Activated naive CD8-positive, alpha-beta T cell (primary cell): ENCODE data around the gene ARVCF.

ENCODE experiments used
- H3K27ac Mint-ChIP-seq: one replicate; pipeline ENCODE4 v1.8.0; 2021; ENCODE audit warnings: mixed read lengths
- H3K27me3 Mint-ChIP-seq: one replicate; pipeline ENCODE4 v1.8.0; 2021; ENCODE audit warnings: mixed read lengths
- H3K36me3 Mint-ChIP-seq: one replicate; pipeline ENCODE4 v1.8.0; 2021; ENCODE audit warnings: mixed read lengths
- H3K4me1 Mint-ChIP-seq: one replicate; pipeline ENCODE4 v1.8.0; 2021; ENCODE audit warnings: low read depth, mixed read lengths
- H3K4me3 Mint-ChIP-seq: one replicate; pipeline ENCODE4 v1.8.0; 2021; ENCODE audit warnings: mild to moderate bottlenecking, mixed read lengths
- H3K9me3 Mint-ChIP-seq: one replicate; pipeline ENCODE4 v1.8.0; 2021; ENCODE audit warnings: low read depth, mixed read lengths

ARVCF gene

DNA sequence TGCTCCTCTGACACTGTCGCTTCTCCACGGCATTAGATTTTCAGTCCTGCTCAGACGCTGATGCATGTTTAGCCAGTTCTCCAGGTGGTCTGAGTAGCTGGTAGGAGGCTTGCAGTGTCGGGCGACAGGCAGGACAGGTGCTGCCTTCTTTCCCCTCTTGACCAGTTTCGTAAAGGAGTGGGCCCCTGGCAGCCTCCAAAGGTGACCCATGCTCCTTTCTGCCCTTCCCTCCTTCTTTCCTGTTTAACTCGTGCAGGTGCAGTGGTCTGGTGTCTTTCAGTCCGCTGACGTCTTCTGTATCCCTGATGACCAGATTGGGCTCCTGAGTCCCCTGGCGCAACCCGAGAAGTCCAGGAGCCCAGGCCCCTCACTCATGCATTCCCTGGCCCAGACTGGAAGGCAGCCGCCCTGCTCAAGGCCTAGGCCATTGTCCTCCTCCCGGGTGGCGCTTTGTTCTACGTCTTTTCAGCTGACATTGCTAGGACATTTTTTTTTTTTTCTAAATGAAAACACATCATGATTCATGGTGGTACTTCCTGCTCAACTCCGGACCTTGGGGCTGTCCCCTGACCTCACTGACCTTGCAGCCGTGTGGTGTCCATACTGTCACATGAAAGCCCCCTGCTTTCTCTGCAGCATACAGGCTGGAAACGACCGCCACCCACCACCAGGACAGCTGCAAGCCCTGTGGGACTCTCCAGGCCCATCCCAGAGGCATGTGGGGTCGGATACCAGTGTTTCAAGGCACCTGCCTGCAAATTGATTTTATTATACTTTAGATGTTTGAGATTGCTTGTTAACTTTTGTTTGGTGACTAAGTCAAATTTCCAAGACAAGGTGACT lies 49.5 kb downstream of the ARVCF start:
- Mint-ChIP-seq H3K36me3 (no peaks in the 10 kb centered on the region), H3K4me1 (peaks cover 10% of the 10 kb centered on the region), H3K4me3 (no peak overlapping the region), H3K27ac (no peak overlapping the region), H3K27me3 (no peaks in the 10 kb centered on the region), H3K9me3 (no peaks in the 10 kb centered on the region)

DNA sequence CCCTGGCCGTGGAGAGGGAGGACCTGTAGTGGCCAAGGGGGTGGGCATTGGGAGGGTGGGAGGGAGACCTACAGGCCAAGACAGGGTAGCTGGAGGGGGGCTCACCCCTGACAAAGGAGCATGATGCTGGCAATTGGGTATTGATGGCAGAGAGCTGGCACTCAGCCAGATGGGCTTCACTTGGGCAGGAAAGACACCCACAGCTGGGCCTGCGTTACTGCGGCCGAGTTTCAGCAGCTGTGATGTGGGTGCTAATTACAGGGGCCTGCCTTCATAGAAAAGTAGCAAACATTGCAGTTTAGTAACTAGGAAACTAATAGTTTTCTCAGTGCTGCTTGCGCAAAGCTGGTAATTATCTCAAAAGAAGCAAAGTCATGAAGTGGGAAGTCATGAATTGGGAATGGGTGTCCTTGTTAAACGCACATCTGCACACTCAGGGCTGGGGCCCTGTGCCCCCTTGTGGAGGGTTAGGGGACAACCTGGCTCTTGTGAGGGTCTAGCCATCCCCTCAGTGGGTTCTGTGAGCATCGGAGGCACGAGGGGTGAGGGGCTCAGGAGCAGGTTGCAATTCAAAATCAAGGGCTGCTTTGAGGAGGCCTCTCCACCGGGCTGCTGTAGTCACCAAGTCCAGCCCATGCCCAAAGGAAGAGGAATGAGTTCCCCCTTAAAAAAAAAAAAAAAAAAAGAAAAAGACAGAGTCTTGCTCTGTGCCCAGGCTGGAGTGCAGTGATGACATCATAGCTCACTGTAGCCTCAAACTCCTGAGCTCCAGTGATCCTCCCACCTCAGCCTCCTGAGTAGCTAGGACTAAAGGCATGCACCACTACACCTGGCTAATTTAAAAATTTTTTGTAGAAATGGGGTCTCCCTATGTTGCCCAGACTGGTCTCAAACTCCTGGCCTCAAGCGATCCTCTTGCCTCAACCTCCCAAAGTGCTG lies 50.6 kb downstream of the ARVCF start:
- no peaks in the 10 kb centered on the region for H3K9me3 Mint-ChIP-seq
- no peak overlapping the region for H3K4me3 Mint-ChIP-seq
- peaks cover 7% of the 10 kb centered on the region for H3K4me1 Mint-ChIP-seq
- no peak overlapping the region for H3K27ac Mint-ChIP-seq
- H3K27me3 Mint-ChIP-seq, result no peaks in the 10 kb centered on the region
- no peaks in the 10 kb centered on the region for H3K36me3 Mint-ChIP-seq

DNA sequence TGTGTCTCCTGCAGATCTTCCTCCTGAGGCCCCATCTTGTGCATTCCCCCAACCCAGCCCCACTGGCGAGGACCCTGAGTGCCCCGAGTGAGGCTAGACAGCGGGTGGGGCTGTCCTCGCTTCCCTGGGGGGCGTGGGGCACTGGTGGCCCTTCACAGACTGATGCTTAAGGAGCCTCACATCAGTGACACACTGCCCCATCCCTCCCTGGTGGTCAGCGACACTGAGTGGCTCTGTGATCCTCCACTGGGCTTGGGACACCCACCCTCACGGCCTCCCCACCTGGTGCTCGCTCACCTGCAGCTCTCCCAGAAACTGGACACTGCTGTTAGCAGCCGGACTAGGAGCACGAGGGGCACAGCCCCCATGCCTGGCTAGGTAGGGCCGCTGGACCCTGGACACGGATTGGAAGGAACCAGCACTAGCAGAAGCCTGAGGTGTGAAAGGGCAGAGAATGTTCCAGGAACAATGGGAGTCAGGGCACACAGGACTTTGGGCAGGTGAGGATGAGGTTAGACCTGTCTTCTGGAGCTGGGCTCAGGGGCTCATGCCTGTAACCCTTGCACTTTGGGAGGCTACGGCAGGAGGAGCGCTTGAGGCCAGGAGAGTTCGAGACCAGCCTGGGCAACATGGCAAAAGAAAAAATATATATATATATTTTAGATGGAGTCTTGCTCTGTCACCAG lies 51.8 kb downstream of the ARVCF start:
- H3K36me3 Mint-ChIP-seq, result no peaks in the 10 kb centered on the region
- peaks cover 3% of the 10 kb centered on the region for H3K4me1 Mint-ChIP-seq
- no peaks in the 10 kb centered on the region for H3K9me3 Mint-ChIP-seq
- H3K4me3 Mint-ChIP-seq, result no peak overlapping the region
- no peak overlapping the region for H3K27ac Mint-ChIP-seq
- no peaks in the 10 kb centered on the region for H3K27me3 Mint-ChIP-seq

DNA sequence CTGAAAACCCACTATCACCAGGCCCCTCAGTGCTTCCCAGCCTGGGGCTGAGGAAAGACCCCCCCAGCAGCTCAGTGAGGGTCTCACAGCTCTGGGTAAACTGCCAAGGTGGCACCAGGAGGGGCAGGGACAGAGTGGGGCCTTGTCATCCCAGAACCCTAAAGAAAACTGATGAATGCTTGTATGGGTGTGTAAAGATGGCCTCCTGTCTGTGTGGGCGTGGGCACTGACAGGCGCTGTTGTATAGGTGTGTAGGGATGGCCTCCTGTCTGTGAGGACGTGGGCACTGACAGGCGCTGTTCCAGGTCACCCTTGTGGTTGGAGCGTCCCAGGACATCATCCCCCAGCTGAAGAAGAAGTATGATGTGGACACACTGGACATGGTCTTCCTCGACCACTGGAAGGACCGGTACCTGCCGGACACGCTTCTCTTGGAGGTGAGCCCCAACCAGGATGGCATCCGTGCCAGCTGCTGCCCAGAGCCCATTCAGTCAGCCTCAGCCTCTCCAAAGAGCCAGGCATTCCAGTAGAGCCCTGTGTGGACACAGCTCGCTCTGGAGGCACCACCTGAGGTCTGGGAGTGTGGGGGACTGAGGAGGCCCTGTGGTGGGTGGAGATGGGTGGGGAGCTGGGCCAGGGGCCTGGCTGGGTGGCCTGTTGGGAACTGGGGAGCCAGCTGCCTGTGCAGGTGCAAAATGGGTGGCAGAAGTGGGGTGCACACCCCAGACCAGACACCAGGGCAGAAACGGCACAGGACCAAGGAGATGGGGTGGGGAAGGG lies 52.6 kb downstream of the ARVCF start:
- Mint-ChIP-seq H3K36me3 (no peaks in the 10 kb centered on the region), H3K27ac (no peak overlapping the region), H3K4me1 (peaks cover 3% of the 10 kb centered on the region), H3K9me3 (no peaks in the 10 kb centered on the region), H3K4me3 (no peak overlapping the region), H3K27me3 (no peaks in the 10 kb centered on the region)

DNA sequence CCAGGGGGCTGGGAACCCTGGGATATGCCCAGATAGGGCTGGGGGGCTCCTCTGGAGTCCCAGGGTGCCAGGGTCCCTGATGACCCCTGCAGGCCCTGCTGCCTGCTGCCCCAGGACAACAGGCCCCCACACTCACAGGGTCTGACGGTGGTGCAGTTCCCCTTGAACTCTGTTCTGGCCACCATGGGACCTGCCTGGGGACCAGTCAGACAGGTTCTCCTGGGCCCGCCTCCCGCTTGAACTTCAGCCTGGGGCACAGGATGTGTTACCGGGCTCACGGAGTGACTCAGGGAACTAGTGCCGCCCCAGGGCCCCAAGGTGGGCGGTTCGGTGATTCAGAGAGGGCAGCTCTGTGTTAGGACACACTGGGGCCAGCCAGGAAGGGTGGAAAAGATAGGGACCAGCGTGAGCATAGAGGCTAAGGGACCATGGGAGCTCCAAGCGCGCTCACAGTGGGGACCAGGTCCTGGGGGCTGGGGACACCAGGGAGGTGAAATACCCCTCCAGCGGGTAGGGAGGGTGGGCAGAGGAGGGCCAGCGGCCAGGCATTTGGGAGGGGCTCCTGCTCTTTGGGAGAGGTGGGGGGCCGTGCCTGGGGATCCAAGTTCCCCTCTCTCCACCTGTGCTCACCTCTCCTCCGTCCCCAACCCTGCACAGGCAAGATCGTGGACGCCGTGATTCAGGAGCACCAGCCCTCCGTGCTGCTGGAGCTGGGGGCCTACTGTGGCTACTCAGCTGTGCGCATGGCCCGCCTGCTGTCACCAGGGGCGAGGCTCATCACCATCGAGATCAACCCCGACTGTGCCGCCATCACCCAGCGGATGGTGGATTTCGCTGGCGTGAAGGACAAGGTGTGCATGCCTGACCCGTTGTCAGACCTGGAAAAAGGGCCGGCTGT lies 53.5 kb downstream of the ARVCF start:
- H3K4me3 Mint-ChIP-seq, result no peak overlapping the region
- H3K36me3 Mint-ChIP-seq, result no peaks in the 10 kb centered on the region
- peaks cover 3% of the 10 kb centered on the region for H3K4me1 Mint-ChIP-seq
- no peaks in the 10 kb centered on the region for H3K27me3 Mint-ChIP-seq
- H3K27ac Mint-ChIP-seq, result no peak overlapping the region
- H3K9me3 Mint-ChIP-seq, result no peaks in the 10 kb centered on the region

DNA sequence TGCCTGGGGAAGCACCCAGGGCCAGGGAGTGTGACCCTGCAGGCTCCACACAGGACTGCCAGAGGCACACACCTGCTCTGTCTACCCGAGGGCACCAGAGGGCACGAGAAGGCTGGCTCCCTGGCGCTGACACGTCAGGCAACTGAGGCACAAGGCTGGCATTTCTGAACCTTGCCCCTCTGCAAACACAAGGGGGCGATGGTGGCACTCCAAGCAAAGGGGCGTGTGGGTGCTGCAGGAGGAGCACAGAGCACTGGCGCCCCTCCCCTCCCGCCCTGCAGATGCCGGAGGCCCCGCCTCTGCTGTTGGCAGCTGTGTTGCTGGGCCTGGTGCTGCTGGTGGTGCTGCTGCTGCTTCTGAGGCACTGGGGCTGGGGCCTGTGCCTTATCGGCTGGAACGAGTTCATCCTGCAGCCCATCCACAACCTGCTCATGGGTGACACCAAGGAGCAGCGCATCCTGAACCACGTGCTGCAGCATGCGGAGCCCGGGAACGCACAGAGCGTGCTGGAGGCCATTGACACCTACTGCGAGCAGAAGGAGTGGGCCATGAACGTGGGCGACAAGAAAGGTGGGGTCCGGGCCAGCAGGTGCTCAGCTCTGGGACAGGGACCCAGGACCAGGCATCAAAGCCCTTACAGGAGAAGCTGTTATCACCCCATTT lies 54.2 kb downstream of the ARVCF start:
- H3K27ac Mint-ChIP-seq, result no peak overlapping the region
- no peaks in the 10 kb centered on the region for H3K27me3 Mint-ChIP-seq
- H3K4me1 Mint-ChIP-seq, result peaks cover 3% of the 10 kb centered on the region
- H3K36me3 Mint-ChIP-seq, result no peaks in the 10 kb centered on the region
- H3K4me3 Mint-ChIP-seq, result no peak overlapping the region
- H3K9me3 Mint-ChIP-seq, result no peaks in the 10 kb centered on the region

DNA sequence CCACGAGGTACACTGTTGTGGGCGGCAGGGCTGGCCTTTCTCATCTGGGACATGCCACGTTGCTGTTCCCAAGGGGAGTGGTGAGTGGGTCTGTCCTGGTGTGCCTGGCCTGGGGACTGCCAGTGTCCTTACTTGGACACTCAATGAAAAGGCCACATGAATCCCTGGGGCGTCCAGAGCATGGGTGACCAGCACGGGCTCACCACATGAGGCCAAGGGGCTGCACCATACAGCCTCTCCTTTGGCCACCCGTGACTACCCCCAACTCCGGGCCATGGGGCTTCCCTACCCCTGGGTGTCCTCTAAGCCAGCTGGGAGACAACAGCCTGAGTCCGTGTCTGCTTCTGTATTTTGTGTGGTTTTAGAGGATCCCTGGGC lies 54.8 kb downstream of the ARVCF start:
- no peak overlapping the region for H3K4me3 Mint-ChIP-seq
- H3K4me1 Mint-ChIP-seq, result peaks cover 3% of the 10 kb centered on the region
- no peaks in the 10 kb centered on the region for H3K27me3 Mint-ChIP-seq
- no peak overlapping the region for H3K27ac Mint-ChIP-seq
- no peaks in the 10 kb centered on the region for H3K36me3 Mint-ChIP-seq
- H3K9me3 Mint-ChIP-seq, result no peaks in the 10 kb centered on the region

DNA sequence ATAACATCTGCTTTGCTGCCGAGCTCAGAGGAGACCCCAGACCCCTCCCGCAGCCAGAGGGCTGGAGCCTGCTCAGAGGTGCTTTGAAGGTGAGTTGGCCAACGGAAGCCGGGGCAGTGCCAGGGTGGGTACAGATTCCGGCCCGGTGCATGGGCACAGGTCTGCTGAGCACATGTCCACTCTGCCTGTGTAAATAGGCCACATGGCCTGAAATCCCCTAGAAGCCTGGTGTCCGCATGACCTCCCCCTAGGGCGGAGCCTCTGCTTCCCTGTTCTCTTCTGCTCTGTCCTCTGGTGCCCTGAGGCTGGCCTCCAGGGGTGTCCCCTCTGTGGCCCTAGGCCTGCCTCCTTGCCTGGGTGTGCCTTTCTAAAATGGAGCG lies 55.4 kb downstream of the ARVCF start:
- no peak overlapping the region for H3K27ac Mint-ChIP-seq
- H3K27me3 Mint-ChIP-seq, result no peaks in the 10 kb centered on the region
- no peak overlapping the region for H3K4me3 Mint-ChIP-seq
- peaks cover 3% of the 10 kb centered on the region for H3K4me1 Mint-ChIP-seq
- no peaks in the 10 kb centered on the region for H3K36me3 Mint-ChIP-seq
- no peaks in the 10 kb centered on the region for H3K9me3 Mint-ChIP-seq

DNA sequence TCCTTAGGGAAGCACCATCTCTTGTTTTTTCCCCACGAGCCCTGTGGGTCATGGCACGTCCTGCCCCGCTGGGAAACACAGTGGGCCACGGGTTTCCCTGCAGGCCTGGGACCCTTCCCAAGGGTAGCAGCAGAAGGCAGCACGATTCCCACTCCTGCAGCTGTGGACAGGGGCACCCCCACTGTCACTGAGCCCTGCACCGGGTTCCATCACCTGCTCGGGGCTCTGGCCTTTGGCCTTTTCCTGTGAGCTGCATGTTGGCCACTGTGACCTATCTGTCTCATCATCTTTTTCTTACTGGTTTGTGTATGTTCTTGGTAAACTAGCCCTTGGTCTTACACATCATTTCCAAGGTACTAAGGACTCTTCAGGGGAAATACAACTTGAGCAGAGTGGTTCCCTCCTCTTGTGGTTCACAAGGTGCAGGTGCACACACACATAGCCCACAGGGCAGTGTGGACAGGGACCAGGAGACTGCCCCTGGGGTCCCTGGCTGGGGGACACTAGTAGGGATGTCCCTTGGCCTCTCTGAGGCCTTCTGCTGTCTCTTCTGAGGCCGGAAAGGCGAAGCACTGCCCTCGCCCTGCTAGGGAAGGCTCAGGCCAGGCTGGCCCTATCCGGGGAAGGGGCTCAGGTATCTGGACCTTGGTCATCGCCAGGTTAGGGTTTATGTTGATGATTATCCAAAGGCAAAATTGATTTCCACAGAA lies 56.0 kb downstream of the ARVCF start:
- Mint-ChIP-seq H3K4me1 (peaks cover 6% of the 10 kb centered on the region), H3K27ac (no peak overlapping the region), H3K27me3 (no peaks in the 10 kb centered on the region), H3K36me3 (no peaks in the 10 kb centered on the region), H3K4me3 (no peak overlapping the region), H3K9me3 (no peaks in the 10 kb centered on the region)

DNA sequence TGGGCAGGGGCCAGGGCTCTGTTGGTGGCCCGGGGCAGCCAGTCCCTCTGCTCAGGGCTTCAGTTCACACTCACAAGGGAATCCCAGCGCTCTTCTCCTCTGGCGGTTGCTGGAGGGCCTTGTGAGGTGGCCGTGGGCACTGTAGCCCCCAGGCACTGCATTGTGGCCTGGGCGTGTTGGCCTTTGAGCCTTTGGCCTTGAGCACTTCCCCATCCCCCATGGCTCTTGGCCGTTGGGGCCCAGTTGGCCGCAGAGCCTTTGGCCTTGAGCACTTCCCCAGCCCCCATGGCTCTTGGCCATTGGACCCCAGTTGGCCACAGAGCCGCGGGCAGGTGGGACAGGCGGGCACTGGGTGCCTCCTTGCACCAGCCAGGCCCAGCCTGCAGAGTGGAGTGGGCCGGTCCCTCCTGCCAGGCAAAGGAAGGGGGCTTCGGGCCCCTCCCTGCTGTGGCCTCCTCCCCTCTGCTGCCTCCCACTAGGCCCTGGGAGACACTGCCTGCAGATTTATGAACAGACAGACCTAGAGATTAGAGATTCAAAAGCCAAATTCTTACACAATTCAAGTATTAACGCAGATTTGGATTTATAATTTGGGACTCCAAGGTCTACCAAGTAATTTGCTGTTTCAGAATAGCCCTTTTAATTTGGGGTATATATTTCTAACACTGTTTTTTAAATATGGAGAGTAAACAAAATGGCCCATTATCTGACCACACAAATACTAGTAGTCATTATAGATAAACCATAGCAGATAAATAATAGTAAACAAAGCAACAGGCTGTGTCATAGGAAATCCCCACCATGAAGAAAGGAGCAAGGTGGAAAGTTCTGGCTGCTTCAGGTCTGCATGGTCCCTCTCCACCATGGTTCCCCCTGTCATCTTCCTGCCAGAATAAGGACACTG lies 56.8 kb downstream of the ARVCF start:
- H3K9me3 Mint-ChIP-seq, result no peaks in the 10 kb centered on the region
- H3K4me1 Mint-ChIP-seq, result peaks cover 9% of the 10 kb centered on the region
- H3K27ac Mint-ChIP-seq, result no peak overlapping the region
- H3K36me3 Mint-ChIP-seq, result no peaks in the 10 kb centered on the region
- no peak overlapping the region for H3K4me3 Mint-ChIP-seq
- H3K27me3 Mint-ChIP-seq, result no peaks in the 10 kb centered on the region

DNA sequence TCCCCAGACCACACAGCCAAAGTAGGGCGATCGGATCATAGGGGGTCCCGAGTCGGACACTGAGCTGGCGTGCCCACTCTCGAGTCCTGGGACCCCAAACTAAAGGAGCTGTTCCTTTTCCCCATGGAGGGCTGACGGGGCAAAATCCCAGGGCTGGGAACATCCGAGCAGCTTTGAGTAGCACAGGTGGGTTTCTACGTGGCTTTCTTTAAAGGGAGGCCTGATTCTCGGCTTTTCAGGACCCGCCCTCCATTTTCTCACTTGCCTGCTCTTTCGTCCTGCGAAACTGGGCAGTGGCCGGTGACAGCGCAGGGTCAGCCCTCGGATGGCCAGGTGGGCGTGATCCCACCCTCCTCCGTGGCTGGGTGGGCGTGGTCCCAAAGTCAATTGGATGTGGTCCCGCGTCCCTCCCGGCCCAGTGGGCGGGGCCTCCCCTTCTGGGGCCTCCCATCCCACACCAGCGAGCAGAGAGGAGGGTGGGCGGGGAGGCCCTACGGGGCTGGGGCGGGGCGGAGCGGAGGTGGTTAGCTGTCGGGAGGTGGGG lies 57.5 kb downstream of the ARVCF start:
- Mint-ChIP-seq H3K9me3 (no peaks in the 10 kb centered on the region), H3K36me3 (no peaks in the 10 kb centered on the region), H3K27me3 (no peaks in the 10 kb centered on the region), H3K4me1 (peaks cover 9% of the 10 kb centered on the region), H3K4me3 (no peak overlapping the region), H3K27ac (no peak overlapping the region)
